ENCODE measurements around the gene PI4KA.

DNA sequence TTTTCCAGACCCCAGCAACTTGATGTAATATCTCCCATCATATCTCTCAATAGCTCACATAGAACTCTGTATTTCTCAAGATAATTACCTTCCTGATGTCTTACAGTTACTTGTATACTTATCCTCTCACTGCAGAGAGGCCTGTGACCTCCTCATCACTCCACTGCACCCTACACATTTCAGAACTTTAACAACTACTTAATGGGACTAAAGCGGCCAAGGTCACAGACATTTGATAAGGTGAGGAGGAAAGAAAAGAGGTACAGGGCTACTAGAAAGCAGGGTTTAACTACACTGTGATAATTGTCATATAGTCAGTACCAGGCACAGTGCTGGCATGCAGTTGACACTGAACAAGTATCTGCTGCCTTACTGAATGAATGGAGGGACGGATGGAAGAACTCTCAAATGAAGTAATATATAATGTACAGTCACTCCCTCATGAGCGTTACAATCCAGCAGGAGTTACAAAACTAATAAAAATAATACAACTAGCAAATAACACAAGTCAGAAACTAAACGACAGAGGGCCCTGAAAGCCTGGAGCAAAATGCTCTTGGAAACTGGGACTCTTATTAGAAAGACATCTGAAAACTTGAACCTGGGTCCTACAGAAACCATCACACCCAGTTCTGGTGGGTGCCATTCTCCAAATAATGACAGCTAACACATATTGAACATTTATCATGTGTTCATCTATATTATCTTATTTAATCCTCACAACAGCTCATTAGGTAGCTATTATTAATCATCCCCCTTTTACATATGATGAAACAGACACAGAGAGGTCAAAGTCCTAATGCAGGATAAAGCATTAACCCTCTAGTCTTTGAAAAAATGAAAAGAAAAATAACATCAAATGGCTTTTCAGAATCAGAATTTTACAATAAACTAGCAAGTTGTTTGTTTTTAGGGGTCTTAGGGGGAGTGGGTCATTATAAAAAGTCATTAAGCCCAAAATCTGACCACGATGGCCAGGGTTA lies 14.3 kb downstream of the PI4KA start:
- TF ChIP-seq TAF1 (IDR thresholded peaks at IDR 0.05; ENCODE audit: borderline replicate concordance, low read depth, low read length) (no peak), POLR2A (IDR thresholded peaks at IDR 0.05; ENCODE audit: low read depth, low read length) (no peak)

Measured in GM12892 (cell line).